IMR-90 (cell line): Measurements from ENCODE around the gene GREB1L. TPM values are rescaled to one million over a fixed set of nuclear protein-coding genes. Genes with fewer than 3 reads are reported as not detected.

Experiments used
- ATAC-seq: fragments of 200-7000 bp; cut with Tn5 transposase; 2 replicates; pipeline ENCODE4 v1.9.1; 2020; ENCODE audit warnings: low read depth, mild to moderate bottlenecking, moderate library complexity
- BruUV-seq: library from RNA; stranded (reverse); fragments of 400-500 nt; replicated peaks from 2 replicates; lab custom pipeline; 2021; lab: Mats Ljungman, UMichigan
- CTCF ChIA-PET: fragments of 300-600 bp; formaldehyde crosslinking; extraction: SDS; loops from one replicate; lab custom pipeline; 2021; ENCODE audit warnings: antibody characterized with exemption; lab: Yijun Ruan, JAX
- POLR2A ChIA-PET: fragments of 300-600 bp; sonication (Branson Sonifier 250); formaldehyde crosslinking; loops from one replicate; lab custom pipeline; 2022; ENCODE audit warnings: antibody characterized with exemption; ENCODE audit not compliant: unreplicated experiment; lab: Charles Lee
- DNase-seq: peaks from one replicate; pipeline ENCODE4 v3.0.0; 2013
- H2AFZ ChIP-seq: replicated peaks from 2 replicates; pipeline ENCODE3; 2013; ENCODE audit warnings: low read length, mild to moderate bottlenecking; ENCODE audit not compliant: poor library complexity
- H2AK5ac ChIP-seq: 2 replicates; pipeline ENCODE4 v1.6.1; 2013; ENCODE audit warnings: low read depth, low read length, inconsistent platforms
- H2AK9ac ChIP-seq: replicated peaks from 2 replicates; pipeline ENCODE3; 2013; ENCODE audit warnings: mild to moderate bottlenecking, low read depth, low read length, moderate library complexity; ENCODE audit not compliant: poor library complexity
- H2BK120ac ChIP-seq: 2 replicates; pipeline ENCODE4 v1.6.1; 2013; ENCODE audit warnings: low read depth, low read length, inconsistent platforms
- H2BK15ac ChIP-seq: 3 replicates; pipeline ENCODE4 v1.6.1; 2013; ENCODE audit warnings: low read depth, low read length, inconsistent platforms
- H2BK20ac ChIP-seq: 2 replicates; pipeline ENCODE4 v1.6.1; 2013; ENCODE audit warnings: low read depth, mild to moderate bottlenecking, inconsistent platforms, low read length, moderate library complexity
- H2BK5ac ChIP-seq: 2 replicates; pipeline ENCODE4 v1.6.1; 2013; ENCODE audit warnings: mild to moderate bottlenecking, low read depth, low read length, inconsistent platforms; ENCODE audit not compliant: poor library complexity, severe bottlenecking
- H3K14ac ChIP-seq: replicated peaks from 2 replicates; pipeline ENCODE4 v1.6.1; 2013; ENCODE audit warnings: low read depth, low read length, inconsistent platforms
- H3K18ac ChIP-seq: 2 replicates; pipeline ENCODE4 v1.6.1; 2013; ENCODE audit warnings: low read depth, low read length, control low read depth
- H3K23ac ChIP-seq: 2 replicates; pipeline ENCODE4 v1.6.1; 2013; ENCODE audit warnings: low read depth, low read length, inconsistent platforms
- H3K27ac ChIP-seq: 2 replicates; pipeline ENCODE4 v1.5.1; 2013; ENCODE audit warnings: mild to moderate bottlenecking, control low read depth, low read length; ENCODE audit not compliant: insufficient read depth
- H3K27me3 ChIP-seq: 2 replicates; pipeline ENCODE4 v1.6.1; 2013; ENCODE audit warnings: low read length; ENCODE audit not compliant: control insufficient read depth, insufficient read depth
- H3K36me3 ChIP-seq: 2 replicates; pipeline ENCODE4 v1.6.1; 2013; ENCODE audit warnings: low read length, mixed read lengths; ENCODE audit not compliant: control insufficient read depth, insufficient read depth
- H3K4ac ChIP-seq: 2 replicates; pipeline ENCODE4 v1.6.1; 2013; ENCODE audit warnings: low read depth, low read length, inconsistent platforms
- H3K4me1 ChIP-seq: 2 replicates; pipeline ENCODE4 v1.6.1; 2013; ENCODE audit warnings: low read length, mixed read lengths; ENCODE audit not compliant: control insufficient read depth, insufficient read depth
- H3K4me2 ChIP-seq: 2 replicates; pipeline ENCODE4 v1.6.1; 2013; ENCODE audit warnings: low read depth, mild to moderate bottlenecking, control low read depth, low read length, moderate library complexity
- H3K4me3 ChIP-seq: 2 replicates; pipeline ENCODE4 v1.5.1; 2013; ENCODE audit warnings: low read depth, mild to moderate bottlenecking, control low read depth, low read length, moderate library complexity; ENCODE audit not compliant: insufficient read depth
- H3K56ac ChIP-seq: 2 replicates; pipeline ENCODE4 v1.6.1; 2013; ENCODE audit warnings: low read length, inconsistent platforms; ENCODE audit not compliant: insufficient read depth; ENCODE audit errors: extremely low read depth
- H3K79me1 ChIP-seq, 2 experiments: 2 replicates each; pipeline ENCODE4 v1.6.1; 2013; ENCODE audit warnings: low read length in 2 of 2, inconsistent platforms in 1 of 2, low read depth in 1 of 2
- H3K9ac ChIP-seq: 2 replicates; pipeline ENCODE4 v1.6.1; 2013; ENCODE audit warnings: low read depth, low read length, control low read depth
- H3K9me1 ChIP-seq: 2 replicates; pipeline ENCODE4 v1.6.1; 2013; ENCODE audit warnings: low read length, inconsistent platforms; ENCODE audit not compliant: insufficient read depth
- H3K9me3 ChIP-seq: 2 replicates; pipeline ENCODE4 v1.6.1; 2013; ENCODE audit warnings: low read length; ENCODE audit not compliant: control insufficient read depth, insufficient read depth
- H4K20me1 ChIP-seq: 2 replicates; pipeline ENCODE4 v1.6.1; 2013; ENCODE audit warnings: low read length, inconsistent platforms; ENCODE audit not compliant: insufficient read depth
- H4K5ac ChIP-seq: 2 replicates; pipeline ENCODE4 v1.6.1; 2013; ENCODE audit warnings: mild to moderate bottlenecking, low read depth, low read length, control low read depth
- H4K8ac ChIP-seq, 2 experiments: 2 replicates each; pipeline ENCODE4 v1.6.1; 2013; ENCODE audit warnings: low read depth in 2 of 2, low read length in 2 of 2, control low read depth in 1 of 2, inconsistent platforms in 1 of 2
- H4K91ac ChIP-seq: 2 replicates; pipeline ENCODE4 v1.6.1; 2013; ENCODE audit warnings: low read depth, low read length, inconsistent platforms; ENCODE audit not compliant: insufficient read depth
- BHLHE40 ChIP-seq: fragments of 150-350 bp; IDR thresholded peaks from 2 replicates; pipeline ENCODE4 v1.6.1; 2016; ENCODE audit warnings: mild to moderate bottlenecking, low read depth, low read length
- CEBPB ChIP-seq: IDR thresholded peaks from 2 replicates; pipeline ENCODE4 v1.6.1; 2012; ENCODE audit warnings: low read depth, low read length, improper control_type of control experiment
- MAFK ChIP-seq: IDR thresholded peaks from 2 replicates; pipeline ENCODE4 v1.6.1; 2012; ENCODE audit warnings: low read depth, low read length, improper control_type of control experiment
- RAD21 ChIP-seq: IDR thresholded peaks from 2 replicates; pipeline ENCODE4 v1.6.1; 2012; ENCODE audit warnings: low read length, improper control_type of control experiment
- RFX5 ChIP-seq: IDR thresholded peaks from 2 replicates; pipeline ENCODE4 v1.8.0; 2012; ENCODE audit warnings: low read depth, mild to moderate bottlenecking, low read length, moderate library complexity
- SMC3 ChIP-seq: fragments of 150-350 bp; IDR thresholded peaks from 2 replicates; pipeline ENCODE4 v1.6.1; 2016; ENCODE audit warnings: low read depth, mild to moderate bottlenecking, antibody characterized with exemption, low read length, moderate library complexity
- WGBS, 2 experiments: methylation state at CpG; one replicate each; pipeline versions ENCODE4 v1.1.5 to v1.1.7; 2013; ENCODE audit warnings: missing lambda C conversion rate in 2 of 2; ENCODE audit not compliant: insufficient read length in 1 of 2; ENCODE audit errors: extremely low coverage in 2 of 2; 5-methylcytosine and 5-hydroxymethylcytosine counted together
- dilution Hi-C: fragments of 300-500 bp; cut with HindIII; formaldehyde crosslinking; loops from one replicate; pipeline ENCODE4 v1.14.3; 2018; ENCODE audit warnings: low sequenced_read_pairs; ENCODE audit not compliant: unreplicated experiment
- in situ Hi-C: fragments of 300-500 bp; cut with MboI; formaldehyde crosslinking; loops from 3 replicates; pipeline ENCODE4 v1.14.3; 2019; ENCODE audit warnings: low sequenced_read_pairs, inconsistent platforms, mixed read lengths
- intact Hi-C: fragments of 100-400 bp; cut with micrococcal nuclease; formaldehyde crosslinking; loops from 2 replicates; pipeline ENCODE4 v1.10.0; 2022
- polyA plus RNA-seq, 3 experiments: library from polyadenylated mRNA; depleted of rRNA; stranded (reverse); fragments of >200 nt; gene quantifications; 2 replicates each; pipeline ENCODE4 v1.2.3, GENCODE V29; 2012; ENCODE audit warnings: low replicate concordance in 1 of 3
- total RNA-seq: library from RNA; depleted of rRNA; stranded (reverse); fragments of >200 nt; gene quantifications from 2 replicates; pipeline ENCODE4 v1.2.3, GENCODE V29; 2012
- TF ChIP-seq, protein P1 (sequence below): conservative IDR thresholded peaks from 2 replicates; pipeline ENCODE4 v1.5.1; 2012; ENCODE audit warnings: mild to moderate bottlenecking, low read depth, low read length, improper control_type of control experiment

GREB1L gene
- total and polyA plus RNA-seq, 2 of the 4 experiments (the other 2 are of a cell fraction), result under 0.01 to 0.02 TPM

DNA sequence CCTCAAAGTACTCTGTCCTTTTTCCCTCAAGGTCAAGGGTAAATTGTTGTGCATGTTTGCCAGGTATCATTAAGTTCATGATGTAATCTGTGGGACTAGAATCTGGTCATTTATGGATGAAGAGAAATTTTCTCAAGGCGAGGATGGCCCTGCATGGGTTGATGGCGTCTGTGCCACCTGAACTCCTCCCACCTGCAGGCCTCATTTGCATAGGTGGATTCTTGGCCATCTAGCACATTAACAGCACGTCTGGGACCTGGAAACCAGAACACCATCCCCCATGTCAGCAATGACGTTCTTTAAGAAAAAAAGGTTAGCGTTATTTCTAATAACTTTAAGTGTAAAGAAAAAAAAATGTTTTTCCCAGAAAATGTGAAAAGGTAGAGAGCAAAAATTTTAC, 212.7 kb downstream of the GREB1L start:
- Histone ChIP-seq H3K27me3 (peaks cover 28% of the 10 kb centered on the region), H3K27ac (no peak overlapping the region), H4K91ac (no peak overlapping the region), H4K5ac (no peak overlapping the region), H3K4me2 (no peak overlapping the region), H3K9me1 (no peaks in the 10 kb centered on the region), H4K8ac (no peak overlapping the region), H2BK120ac (no peak overlapping the region), H3K4me1 (peaks cover 5% of the 10 kb centered on the region; the same call in 1 of the 2 replicates), H3K14ac (no peak overlapping the region), H3K9ac (no peak overlapping the region), H3K18ac (no peak overlapping the region), H3K23ac (no peak overlapping the region), H3K56ac (no peak overlapping the region), H3K4ac (no peak overlapping the region), H3K9me3 (no peaks in the 10 kb centered on the region), H3K4me3 (no peak overlapping the region), H3K36me3 (no peaks in the 10 kb centered on the region), H2AK5ac (no peak overlapping the region), H2BK5ac (no peak overlapping the region), H2BK20ac (no peak overlapping the region), H4K20me1 (no peaks in the 10 kb centered on the region), H2AK9ac (no peak overlapping the region), H3K79me1 (no peaks in the 10 kb centered on the region), H2BK15ac (no peak overlapping the region), H2AFZ (no peak overlapping the region)
- dilution Hi-C loops (no loop called here), in situ Hi-C loops (no loop called here), intact Hi-C loops (loop anchor here (10.0 kb wide), 1 partner anchor 210 kb away; the partner anchor contains the start of gene GREB1L)
- ChIA-PET POLR2A (no interaction called here), CTCF (no interaction called here)
- DNase-seq (no peak), ATAC-seq (no peak)
- no CpG with 5 or more reads among the region's 5 CpGs for WGBS, 2 experiments
- TF ChIP-seq MAFK (no peak), BHLHE40 (no peak), CEBPB (no peak), RFX5 (no peak), SMC3 (no peak), RAD21 (no peak)
- TF ChIP-seq, protein P1, sequence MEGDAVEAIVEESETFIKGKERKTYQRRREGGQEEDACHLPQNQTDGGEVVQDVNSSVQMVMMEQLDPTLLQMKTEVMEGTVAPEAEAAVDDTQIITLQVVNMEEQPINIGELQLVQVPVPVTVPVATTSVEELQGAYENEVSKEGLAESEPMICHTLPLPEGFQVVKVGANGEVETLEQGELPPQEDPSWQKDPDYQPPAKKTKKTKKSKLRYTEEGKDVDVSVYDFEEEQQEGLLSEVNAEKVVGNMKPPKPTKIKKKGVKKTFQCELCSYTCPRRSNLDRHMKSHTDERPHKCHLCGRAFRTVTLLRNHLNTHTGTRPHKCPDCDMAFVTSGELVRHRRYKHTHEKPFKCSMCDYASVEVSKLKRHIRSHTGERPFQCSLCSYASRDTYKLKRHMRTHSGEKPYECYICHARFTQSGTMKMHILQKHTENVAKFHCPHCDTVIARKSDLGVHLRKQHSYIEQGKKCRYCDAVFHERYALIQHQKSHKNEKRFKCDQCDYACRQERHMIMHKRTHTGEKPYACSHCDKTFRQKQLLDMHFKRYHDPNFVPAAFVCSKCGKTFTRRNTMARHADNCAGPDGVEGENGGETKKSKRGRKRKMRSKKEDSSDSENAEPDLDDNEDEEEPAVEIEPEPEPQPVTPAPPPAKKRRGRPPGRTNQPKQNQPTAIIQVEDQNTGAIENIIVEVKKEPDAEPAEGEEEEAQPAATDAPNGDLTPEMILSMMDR, result no peak
- no TSS peak for BruUV-seq
